ENCODE measurements around the gene TMEM52. TPM values are rescaled to one million over a fixed set of nuclear protein-coding genes. Genes with fewer than 3 reads are reported as not detected.

Gene TMEM52
- total and polyA plus RNA-seq, 2 donors (not counting 3 experiments of a cell fraction or from before 2014, with no cell fraction given): 1.6 to 1.7 TPM

DNA sequence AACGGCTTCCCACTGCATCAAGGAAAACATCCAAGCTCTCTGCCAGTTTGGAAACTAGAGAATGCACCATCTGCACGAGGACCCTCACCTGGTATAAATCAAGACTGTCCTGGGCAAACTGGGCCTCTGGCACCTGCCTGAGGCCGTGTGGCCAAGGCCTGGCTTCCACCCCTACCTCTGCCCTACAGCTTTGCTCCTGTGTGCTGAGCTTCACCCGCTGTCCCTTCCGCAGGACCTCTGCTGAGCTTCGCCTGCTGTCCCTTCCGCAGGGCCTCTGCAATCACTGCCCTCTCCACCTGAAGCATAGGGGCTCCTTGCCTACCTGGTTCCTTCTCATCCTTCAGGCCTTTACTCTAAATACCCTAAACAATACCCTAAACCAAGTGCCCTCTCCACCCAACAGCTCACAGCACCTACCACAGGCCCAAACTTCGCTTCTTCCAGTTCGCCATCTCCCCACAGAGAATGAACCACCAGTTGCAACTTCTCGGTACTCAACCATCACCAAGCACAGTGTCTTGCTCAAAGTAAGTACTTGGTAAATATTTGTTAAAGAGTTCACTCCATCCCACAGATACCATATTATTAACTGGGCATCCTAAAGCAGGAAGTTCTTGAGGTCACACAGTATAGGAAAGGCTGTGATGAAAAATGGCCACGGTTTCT, 46.6 kb downstream of the TMEM52 start:
- no peak overlapping the region for H3K9ac ChIP-seq (replicated peaks; ENCODE audit: extremely low read depth, insufficient read depth, low read length)
- no peaks in the 10 kb centered on the region for H3K9me1 ChIP-seq (replicated peaks; ENCODE audit: control insufficient read depth, extremely low read depth, insufficient read depth, low read length)
- CTCF ChIA-PET: interaction anchor here (1.5 to 2.6 kb wide), 2 partner anchors 9 to 14 kb away, joined by 3 to 9 read pairs; no protein-coding TSS in a partner anchor
- no peaks in the 10 kb centered on the region for H3K27me3 ChIP-seq (ENCODE audit: control insufficient read depth in 2 of 2, insufficient read depth in 2 of 2, low read length in 2 of 2)
- no peaks in the 10 kb centered on the region for H3K9me3 ChIP-seq (replicated peaks; ENCODE audit: control insufficient read depth, insufficient read depth, low read length)
- intact Hi-C loops (cut with micrococcal nuclease): no loop called here
- no peak for FAIRE-seq
- TF ChIP-seq CTCF (IDR thresholded peaks at IDR 0.05; ENCODE audit: extremely low read depth in 1 of 2, insufficient read depth in 1 of 2, low read depth in 1 of 2, low read length in 2 of 2) (no peak), JUN (IDR thresholded peaks at IDR 0.05; ENCODE audit: borderline replicate concordance, insufficient read depth, insufficient read length, low read depth) (no peak), MAX (IDR thresholded peaks at IDR 0.05; ENCODE audit: insufficient read depth, insufficient read length) (no peak), POLR2A (IDR thresholded peaks at IDR 0.05; ENCODE audit: low read depth, low read length) (no peak), FOS (IDR thresholded peaks at IDR 0.05; ENCODE audit: borderline replicate concordance, insufficient read depth, low read length) (no peak), POLR2AphosphoS5 (IDR thresholded peaks at IDR 0.05; ENCODE audit: insufficient read depth, low read depth, low read length) (no peak), GATA2 (IDR thresholded peaks at IDR 0.05; ENCODE audit: insufficient read depth, insufficient read length, low read depth, low read length) (no peak), MYC (IDR thresholded peaks at IDR 0.05; ENCODE audit: low read depth, low read length) (no peak), EZH2 (IDR thresholded peaks at IDR 0.05; ENCODE audit: borderline replicate concordance, low read depth, low read length, severe bottlenecking) (no peak)
- peaks cover 14% of the 10 kb centered on the region for H4K20me1 ChIP-seq (replicated peaks; ENCODE audit: control insufficient read depth, extremely low read depth, insufficient read depth, low read length)
- H3K79me2 ChIP-seq (ENCODE audit: control insufficient read depth, insufficient read depth, low read length): peaks cover 99% of the 10 kb centered on the region
- peaks cover 3 to 13% of the 10 kb centered on the region in 2 experiments for H3K36me3 ChIP-seq (ENCODE audit: control insufficient read depth in 2 of 2, extremely low read depth in 1 of 2, insufficient read depth in 2 of 2, low read length in 2 of 2)
- no peak overlapping the region for H2AFZ ChIP-seq (ENCODE audit: low read depth, low read length)
- H3K4me2 ChIP-seq (ENCODE audit: insufficient read depth, low read length): no peak overlapping the region
- no peak overlapping the region for H3K4me3 ChIP-seq (replicated peaks in 1 of 3; ENCODE audit: insufficient read depth in 1 of 3, low read depth in 1 of 3, low read length in 3 of 3)
- no peak overlapping the region for H3K27ac ChIP-seq (ENCODE audit: insufficient read depth, low read depth, low read length)
- BruUV-seq (replicated peaks): no TSS peak
- DNase-seq (ENCODE audit: low read depth, low spot score): no peak
- peaks cover 3% of the 10 kb centered on the region for H3K4me1 ChIP-seq (ENCODE audit: control insufficient read depth, extremely low read depth, insufficient read depth, low read length)
- dilution Hi-C loops (cut with MboI; ENCODE audit: extremely low pct_ligation_motif_present, low sequenced_read_pairs): no loop called here
- POLR2A ChIA-PET: no interaction called here
